AG09319 (cell line): ENCODE data around the gene LRRC57.

Source experiments
- DNase-seq: peaks from one replicate; pipeline ENCODE4 v3.0.0-alpha.2; 2010; ENCODE audit warnings: low read depth; ENCODE audit errors: extremely low read depth
- CTCF ChIP-seq: IDR thresholded peaks from 2 replicates; pipeline ENCODE4 v1.5.1; 2011; ENCODE audit warnings: low read depth, mild to moderate bottlenecking, inconsistent platforms, low read length, moderate library complexity

LRRC57 gene

GRCh38 chr15:42490291-42490670, 58.3 kb downstream of the LRRC57 start:
- DNase-seq, result no peak
- TF ChIP-seq CTCF, result no peak
